Aorta (tissue), 5 donors: ENCODE data around the gene ABCA3. TPM values are rescaled to one million over a fixed set of nuclear protein-coding genes. Genes with fewer than 3 reads are reported as not detected.

Source experiments
- ATAC-seq: fragments of 200-7000 bp; cut with Tn5 transposase; one replicate; pipeline ENCODE4 v1.9.1; 2022; ENCODE audit warnings: moderate library complexity; ENCODE audit not compliant: low FRiP score
- DNase-seq, 2 donors: peaks; one replicate each; pipeline ENCODE4 v3.0.0-alpha.2; 2020
- H3K27ac ChIP-seq, 2 donors: one replicate each; pipeline ENCODE4 v1.5.1; 2013; ENCODE audit warnings: low read length in 2 of 2, mild to moderate bottlenecking in 2 of 2, moderate library complexity in 2 of 2, control low read depth in 1 of 2, inconsistent platforms in 1 of 2, low read depth in 1 of 2
- H3K27me3 ChIP-seq, 2 donors: one replicate each; pipeline ENCODE4 v1.6.1; 2013; ENCODE audit warnings: control low read depth in 1 of 2, low read length in 1 of 2, mild to moderate bottlenecking in 1 of 2, moderate library complexity in 1 of 2; ENCODE audit not compliant: insufficient read depth in 2 of 2, control insufficient read depth in 1 of 2
- H3K36me3 ChIP-seq, 2 donors: one replicate each; pipeline ENCODE4 v1.6.1; 2013; ENCODE audit warnings: control low read depth in 1 of 2, low read length in 1 of 2, mild to moderate bottlenecking in 1 of 2; ENCODE audit not compliant: insufficient read depth in 2 of 2, control insufficient read depth in 1 of 2
- H3K4me1 ChIP-seq, 2 donors: one replicate each; pipeline ENCODE4 v1.6.1; 2013; ENCODE audit warnings: low read length in 2 of 2, control low read depth in 1 of 2, mild to moderate bottlenecking in 1 of 2, moderate library complexity in 1 of 2; ENCODE audit not compliant: insufficient read depth in 2 of 2, control insufficient read depth in 1 of 2
- H3K4me3 ChIP-seq, 2 donors: one replicate each; pipeline ENCODE4 v1.5.1; 2013; ENCODE audit warnings: low read length in 2 of 2, control low read depth in 1 of 2, mild to moderate bottlenecking in 1 of 2
- H3K9me3 ChIP-seq: one replicate; pipeline ENCODE4 v1.6.1; 2013; ENCODE audit warnings: mild to moderate bottlenecking, low read length; ENCODE audit not compliant: control insufficient read depth
- WGBS, 2 donors: extraction: QIAGEN DNeasy Blood & Tissue Kit; methylation state at CpG; one replicate each; pipeline ENCODE4 v1.1.7; 2013; 5-methylcytosine and 5-hydroxymethylcytosine counted together
- intact Hi-C, 2 donors: fragments of 100-400 bp; cut with DNase I; formaldehyde crosslinking; loops; one replicate each; pipeline versions ENCODE4 v1.14.2 to v1.15.0; 2022
- polyA plus RNA-seq, 2 donors: library from polyadenylated mRNA; stranded (reverse); fragments of 200-250 nt; gene quantifications; one replicate each; pipeline ENCODE4 v1.2.3, GENCODE V29; 2013
- total RNA-seq, 2 donors: library from RNA; stranded (reverse); fragmentation: NEBNext Ultra II Directional; extraction: Animal tissue kit (Norgen Biotek cat#: 25700); gene quantifications; one replicate each; pipeline ENCODE4 v1.2.1, GENCODE V29; 2021
- donor health status: healthy with polysubstance abuse.
- donor health status: Bipolar disorder and iron deficiency.
- donor health status: DM: no; HTN: no; CAD: no.
- donor health status: DM: no; HTN: no; CAD: no.
- donor health status: DM: yes; HTN: yes; CAD: no.

ABCA3 gene
- total and polyA plus RNA-seq, 4 donors, result 2.6 to 19.3 (median 9.7) TPM

DNA sequence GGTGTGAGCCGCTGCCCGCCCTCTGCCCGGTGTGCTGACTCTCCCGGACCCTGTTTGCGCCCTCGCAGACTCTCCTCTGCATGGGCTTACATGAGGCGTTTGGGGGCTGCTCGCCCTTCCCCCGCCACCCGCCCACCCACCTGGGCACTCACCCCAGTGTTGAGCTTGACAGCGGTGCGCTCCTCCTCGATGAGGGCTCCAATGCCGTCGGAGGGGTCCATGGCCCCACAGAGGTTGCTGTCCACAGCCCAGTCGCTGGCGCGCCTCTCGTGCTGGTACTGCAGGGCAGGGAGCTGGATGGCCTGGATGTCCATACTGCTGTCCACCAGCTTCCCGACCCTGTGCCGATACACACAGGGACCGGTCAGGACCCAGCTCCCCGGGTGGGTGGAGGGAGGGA is 51.2 kb downstream of the ABCA3 start:
- 91 to 94% methylated on average over 23 of the region's 23 CpGs for WGBS, 2 donors
- no peaks in the 10 kb centered on the region for H3K9me3 ChIP-seq
- intact Hi-C loops, result no loop called here
- no peak for ATAC-seq
- no peak overlapping the region for H3K27ac ChIP-seq
- peak in 1 of 2 donors; percentile 34 for DNase-seq
- no peaks in the 10 kb centered on the region for H3K4me1 ChIP-seq
- no peak overlapping the region for H3K4me3 ChIP-seq
- H3K36me3 ChIP-seq, result peaks cover 0 to 6% of the 10 kb centered on the region in 2 donors
- no peaks in the 10 kb centered on the region for H3K27me3 ChIP-seq

DNA sequence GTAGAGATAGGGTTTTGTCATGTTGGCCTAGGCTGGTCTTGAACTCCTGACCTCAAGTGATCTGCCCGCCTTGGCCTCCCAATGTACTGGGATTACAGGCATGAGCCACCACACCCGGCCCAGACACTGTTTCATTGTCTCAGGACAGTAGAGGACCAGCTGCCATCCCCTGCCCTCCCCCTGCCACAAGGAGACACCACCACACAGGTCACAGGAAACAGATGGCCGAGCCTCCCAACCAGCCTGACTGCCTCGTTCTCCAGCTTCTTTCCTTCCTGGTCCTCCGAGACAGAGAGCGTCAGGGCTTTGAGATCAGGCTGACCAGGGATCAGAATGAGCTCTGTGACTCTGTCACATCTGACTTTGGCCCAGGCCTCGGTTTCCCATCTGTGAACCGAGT is 51.8 kb downstream of the ABCA3 start:
- Histone ChIP-seq H3K9me3 (no peaks in the 10 kb centered on the region), H3K36me3 (peaks cover 0 to 6% of the 10 kb centered on the region in 2 donors), H3K27ac (no peak overlapping the region), H3K4me1 (no peaks in the 10 kb centered on the region), H3K27me3 (no peaks in the 10 kb centered on the region), H3K4me3 (no peak overlapping the region)
- intact Hi-C loops, result no loop called here
- DNase-seq (no peak), ATAC-seq (no peak)
- 83 to 84% methylated on average over 8 of the region's 8 CpGs for WGBS, 2 donors

DNA sequence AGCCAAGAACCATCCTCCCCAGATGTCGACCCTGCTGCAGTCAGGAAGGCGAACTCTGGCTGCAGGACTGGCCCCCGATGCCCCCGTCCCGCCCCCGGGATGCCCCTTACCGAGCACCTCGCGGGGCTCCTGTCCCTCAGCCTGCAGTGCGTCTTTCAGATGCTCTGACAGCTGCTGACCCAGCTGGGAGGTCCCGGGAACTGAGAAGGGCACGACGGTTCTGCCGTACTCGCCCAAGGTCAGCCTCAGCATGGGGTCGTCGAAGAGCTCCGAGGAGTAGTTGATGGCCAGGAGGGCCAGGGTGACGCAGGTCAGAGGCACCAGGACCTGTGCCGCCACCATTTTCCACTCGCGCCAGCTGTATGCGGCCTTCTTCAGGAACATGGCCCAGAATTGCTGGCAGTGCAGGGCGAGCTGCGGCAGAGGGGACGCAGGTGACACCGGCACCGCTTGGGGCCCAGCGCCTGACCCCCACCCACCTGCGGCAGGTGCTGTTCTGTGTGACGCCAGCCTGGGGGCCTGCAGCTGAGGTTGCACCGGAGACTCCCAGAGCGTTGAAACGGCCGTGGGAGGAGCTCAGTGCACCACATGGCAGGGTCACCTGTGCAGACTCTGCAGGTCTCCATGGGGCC is 52.5 kb downstream of the ABCA3 start:
- intact Hi-C loops, result no loop called here
- H3K36me3 ChIP-seq, result peaks cover 0 to 6% of the 10 kb centered on the region in 2 donors

GRCh38 chr16:2286550-2286949 is 54.0 kb downstream of the ABCA3 start:
- ATAC-seq (no peak), DNase-seq (peak in 1 of 2 donors; percentile 36)
- H3K9me3 ChIP-seq, result no peaks in the 10 kb centered on the region
- no peaks in the 10 kb centered on the region for H3K27me3 ChIP-seq
- H3K27ac ChIP-seq, result no peak overlapping the region
- no peak overlapping the region for H3K4me3 ChIP-seq
- 90 to 92% methylated on average over 17 of the region's 17 CpGs for WGBS, 2 donors
- H3K4me1 ChIP-seq, result no peaks in the 10 kb centered on the region
- peaks cover 0 to 6% of the 10 kb centered on the region in 2 donors for H3K36me3 ChIP-seq
- intact Hi-C loops, result no loop called here

More for the DNA sequence above, 52.5 kb downstream of the ABCA3 start:
- Histone ChIP-seq H3K4me3 (no peak overlapping the region), H3K4me1 (no peaks in the 10 kb centered on the region), H3K9me3 (no peaks in the 10 kb centered on the region), H3K27me3 (no peaks in the 10 kb centered on the region), H3K27ac (no peak overlapping the region)
- DNase-seq (peak in 1 of 2 donors; percentile 33), ATAC-seq (no peak)
- 85% methylated on average over 35 of the region's 35 CpGs for WGBS, 2 donors

DNA sequence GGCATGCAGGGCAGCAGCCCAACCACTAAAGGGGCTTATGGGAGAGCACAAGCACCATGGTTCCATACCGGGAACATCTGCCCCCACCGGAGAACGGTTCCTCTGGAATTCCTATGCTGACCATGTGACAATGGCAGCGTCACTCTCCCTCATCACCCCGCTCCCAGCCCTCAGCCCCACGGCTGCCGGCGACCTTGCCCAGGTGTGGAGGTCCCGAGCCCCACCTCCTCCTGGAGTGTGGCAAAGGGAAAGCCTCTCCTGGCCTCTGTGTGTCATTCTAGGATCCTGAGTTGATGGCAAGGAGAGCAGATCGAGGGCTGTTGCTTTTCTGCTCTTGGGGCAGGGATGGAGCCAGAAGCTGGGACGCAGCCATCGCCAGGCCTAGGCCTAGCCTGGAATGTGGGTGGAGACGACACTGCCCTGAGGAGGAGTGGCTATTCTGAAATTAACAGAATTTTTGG is 54.8 kb downstream of the ABCA3 start:
- H3K27ac ChIP-seq, result no peak overlapping the region
- no peaks in the 10 kb centered on the region for H3K27me3 ChIP-seq
- DNase-seq, result no peak
- no peak overlapping the region for H3K4me3 ChIP-seq
- no peaks in the 10 kb centered on the region for H3K9me3 ChIP-seq
- peaks cover 0 to 6% of the 10 kb centered on the region in 2 donors for H3K36me3 ChIP-seq
- no peak for ATAC-seq
- intact Hi-C loops, result no loop called here
- H3K4me1 ChIP-seq, result no peaks in the 10 kb centered on the region
- 73 to 77% methylated on average over 12 to 13 of the region's 13 CpGs for WGBS, 2 donors

DNA sequence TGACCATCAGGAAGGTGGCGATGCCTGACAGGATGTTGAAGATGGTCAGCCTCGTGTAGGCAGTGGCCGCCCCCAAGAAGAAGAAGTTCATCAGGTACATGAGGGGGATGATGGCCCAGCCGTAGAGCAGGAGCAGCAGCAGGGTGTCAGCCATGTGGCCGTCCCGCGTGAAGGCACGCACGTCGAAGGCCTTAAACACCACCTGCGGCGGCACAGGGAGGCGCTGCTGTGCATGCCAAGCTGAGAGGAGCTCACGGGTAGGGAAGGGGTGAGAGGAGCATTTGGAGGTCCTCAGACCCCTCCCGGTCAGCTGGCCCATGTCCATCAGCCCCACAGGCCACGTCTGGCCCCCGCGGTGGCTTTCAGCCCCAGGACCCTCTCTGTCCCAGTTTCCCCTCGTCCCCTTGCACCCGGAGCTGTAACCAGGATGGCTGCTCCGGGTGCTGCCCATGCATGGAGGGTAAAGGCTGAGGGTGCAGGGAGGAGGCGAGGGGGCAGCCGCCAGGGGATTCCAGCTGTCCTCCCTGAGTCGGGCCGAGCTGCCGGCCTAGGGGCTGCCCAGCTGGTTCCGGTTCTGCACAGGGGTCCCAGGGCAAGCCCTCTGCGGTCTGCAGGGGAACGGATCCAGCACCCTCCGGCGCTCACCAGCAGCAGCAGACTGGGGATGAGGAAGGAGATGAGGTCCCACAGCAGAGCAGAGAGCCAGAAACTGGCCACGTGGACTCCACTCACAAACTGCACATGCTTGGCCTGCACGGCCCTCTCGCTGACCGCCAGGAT is 55.5 kb downstream of the ABCA3 start:
- no peaks in the 10 kb centered on the region for H3K4me1 ChIP-seq
- peak in 1 of 2 donors; percentile 37 for DNase-seq
- 87 to 89% methylated on average over 34 to 35 of the region's 35 CpGs for WGBS, 2 donors
- H3K4me3 ChIP-seq, result no peak overlapping the region
- H3K27me3 ChIP-seq, result no peaks in the 10 kb centered on the region
- no peaks in the 10 kb centered on the region for H3K9me3 ChIP-seq
- no peak overlapping the region for H3K27ac ChIP-seq
- intact Hi-C loops, result no loop called here
- peaks cover 0 to 6% of the 10 kb centered on the region in 2 donors for H3K36me3 ChIP-seq
- ATAC-seq, result no peak

GRCh38 chr16:2284001-2284770 is 56.3 kb downstream of the ABCA3 start:
- H3K36me3 ChIP-seq, result peaks cover 0 to 4% of the 10 kb centered on the region in 2 donors
- no peak for ATAC-seq
- H3K9me3 ChIP-seq, result no peaks in the 10 kb centered on the region

GRCh38 chr16:2282866-2283555 is 57.5 kb downstream of the ABCA3 start:
- H3K9me3 ChIP-seq, result no peaks in the 10 kb centered on the region
- ATAC-seq, result no peak
- H3K4me3 ChIP-seq, result no peak overlapping the region
- no peak for DNase-seq
- H3K36me3 ChIP-seq, result peaks cover 0 to 4% of the 10 kb centered on the region in 2 donors
- no peaks in the 10 kb centered on the region for H3K4me1 ChIP-seq
- no peaks in the 10 kb centered on the region for H3K27me3 ChIP-seq
- WGBS, 2 donors, result 85 to 87% methylated on average over 25 to 26 of the region's 26 CpGs
- H3K27ac ChIP-seq, result no peak overlapping the region
- intact Hi-C loops, result no loop called here

More at GRCh38 chr16:2284001-2284770, 56.3 kb downstream of the ABCA3 start:
- Histone ChIP-seq H3K4me3 (no peak overlapping the region), H3K27me3 (no peaks in the 10 kb centered on the region), H3K27ac (no peak overlapping the region), H3K4me1 (no peaks in the 10 kb centered on the region)
- 87% methylated on average over 36 to 37 of the region's 37 CpGs for WGBS, 2 donors
- DNase-seq, result peak in 1 of 2 donors; percentile 47
- intact Hi-C loops, result no loop called here
